Hepatocyte (in vitro differentiated cells): ENCODE measurements around the gene PHEX.

ENCODE experiments used
- CTCF ChIP-seq: fragments of 200-600 bp; sonication (generic); IDR thresholded peaks from 2 replicates; pipeline ENCODE4 v1.5.1; 2016; ENCODE audit warnings: antibody characterized with exemption, mild to moderate bottlenecking; ENCODE audit not compliant: poor library complexity
- EZH2 ChIP-seq: fragments of 200-600 bp; sonication (generic); IDR thresholded peaks from 2 replicates; pipeline ENCODE4 v1.6.1; 2016; ENCODE audit warnings: antibody characterized with exemption, mild to moderate bottlenecking, borderline replicate concordance
- EZH2phosphoT487 ChIP-seq: fragments of 200-600 bp; sonication (generic); IDR thresholded peaks from one replicate; pipeline ENCODE4 v1.6.1; 2018; ENCODE audit warnings: antibody characterized with exemption, mild to moderate bottlenecking, low read depth, moderate library complexity; ENCODE audit not compliant: unreplicated experiment, severe bottlenecking

GRCh38 chrX:22124098-22124497 is 92.0 kb downstream of the PHEX start:
- no peak for TF ChIP-seq CTCF
- TF ChIP-seq EZH2 = no peak
- TF ChIP-seq EZH2phosphoT487 = no peak
